Neutrophil (primary cell): ENCODE data around the gene VGLL4.

Source experiments
- H3K27ac ChIP-seq: fragments of 200-600 bp; sonication (generic); 2 replicates; pipeline ENCODE4 v1.5.1; 2016; ENCODE audit warnings: mild to moderate bottlenecking, moderate library complexity
- H3K27me3 ChIP-seq: fragments of 200-600 bp; sonication (generic); 2 replicates; pipeline ENCODE4 v1.6.0; 2016; ENCODE audit warnings: mild to moderate bottlenecking
- H3K36me3 ChIP-seq: fragments of 200-600 bp; sonication (generic); 2 replicates; pipeline ENCODE4 v1.5.1; 2017
- H3K4me1 ChIP-seq, 2 experiments: fragments of 200-600 bp in 1 of 2; sonication (generic) in 1 of 2; 1 replicate in 1 of 2; 2 replicates in 1 of 2; pipeline versions ENCODE4 v1.5.1 to v1.6.1; 2013 to 2016; ENCODE audit warnings: low read depth in 1 of 2, low read length in 1 of 2, mild to moderate bottlenecking in 1 of 2, moderate library complexity in 1 of 2; ENCODE audit not compliant: control insufficient read depth in 1 of 2, insufficient read depth in 1 of 2
- H3K4me3 ChIP-seq, 2 experiments: fragments of 200-600 bp in 1 of 2; sonication (generic) in 1 of 2; 1 replicate in 1 of 2; 2 replicates in 1 of 2; pipeline ENCODE4 v1.5.1; 2013 to 2016; ENCODE audit warnings: low read depth in 1 of 2, low read length in 1 of 2, mild to moderate bottlenecking in 1 of 2, moderate library complexity in 1 of 2
- H3K9me3 ChIP-seq: fragments of 200-600 bp; sonication (generic); 2 replicates; pipeline ENCODE4 v1.5.1; 2016
- CTCF ChIP-seq: fragments of 200-600 bp; sonication (generic); IDR thresholded peaks from 2 replicates; pipeline ENCODE4 v1.5.1; 2016; ENCODE audit warnings: antibody characterized with exemption

Gene VGLL4

GRCh38 chr3:11632564-11632963 lies 11.2 kb downstream of the VGLL4 start:
- Histone ChIP-seq H3K4me3 (no peak overlapping the region), H3K9me3 (no peaks in the 10 kb centered on the region), H3K36me3 (no peaks in the 10 kb centered on the region), H3K27ac (no peak overlapping the region), H3K4me1 (peaks cover 0 to 5% of the 10 kb centered on the region in 2 experiments), H3K27me3 (no peaks in the 10 kb centered on the region)
- TF ChIP-seq CTCF: no peak

GRCh38 chr3:11631820-11632219 lies 11.9 kb downstream of the VGLL4 start:
- H3K4me3 ChIP-seq: no peak overlapping the region
- peaks cover 0 to 5% of the 10 kb centered on the region in 2 experiments for H3K4me1 ChIP-seq
- no peak overlapping the region for H3K27ac ChIP-seq
- no peaks in the 10 kb centered on the region for H3K27me3 ChIP-seq
- no peak for TF ChIP-seq CTCF
- no peaks in the 10 kb centered on the region for H3K36me3 ChIP-seq
- H3K9me3 ChIP-seq: no peaks in the 10 kb centered on the region

- Histone ChIP-seq H3K27ac (no peak overlapping the region), H3K4me1 (peaks cover 18 to 24% of the 10 kb centered on the region in 2 experiments)
- no peak for TF ChIP-seq CTCF
Observed at GRCh38 chr3:11629716-11630115, 14.0 kb downstream of the VGLL4 start.

GRCh38 chr3:11627612-11628011 lies 16.1 kb downstream of the VGLL4 start:
- no peaks in the 10 kb centered on the region for H3K9me3 ChIP-seq
- no peaks in the 10 kb centered on the region for H3K36me3 ChIP-seq
- H3K4me1 ChIP-seq: peaks cover 18 to 25% of the 10 kb centered on the region in 2 experiments
- no peak for TF ChIP-seq CTCF
- no peaks in the 10 kb centered on the region for H3K27me3 ChIP-seq
- H3K4me3 ChIP-seq: no peak overlapping the region
- no peak overlapping the region for H3K27ac ChIP-seq

More at GRCh38 chr3:11629716-11630115, 14.0 kb downstream of the VGLL4 start:
- H3K9me3 ChIP-seq: no peaks in the 10 kb centered on the region
- no peaks in the 10 kb centered on the region for H3K27me3 ChIP-seq
- no peaks in the 10 kb centered on the region for H3K36me3 ChIP-seq
- H3K4me3 ChIP-seq: no peak overlapping the region

GRCh38 chr3:11626084-11626463 lies 17.6 kb downstream of the VGLL4 start:
- Histone ChIP-seq H3K4me3 (no peak overlapping the region), H3K4me1 (peaks cover 25 to 30% of the 10 kb centered on the region in 2 experiments), H3K36me3 (no peaks in the 10 kb centered on the region), H3K9me3 (no peaks in the 10 kb centered on the region), H3K27ac (peak overlapping the region; percentile 10), H3K27me3 (no peaks in the 10 kb centered on the region)
- TF ChIP-seq CTCF: no peak
